HG02678 (cell line): Measurements from ENCODE around the gene ASB4.
"Not testable (repeated sequence)": the region's sequence is repeated elsewhere in the genome, so short reads cannot be mapped to it uniquely, and the experiment has no call there.

Source experiments
- ATAC-seq: cut with Tn5 transposase; IDR thresholded peaks from one replicate; pipeline ENCODE4 v1.9.1; 2021; ENCODE audit warnings: mild to moderate bottlenecking, moderate library complexity; ENCODE audit not compliant: unreplicated experiment

ASB4 gene

DNA sequence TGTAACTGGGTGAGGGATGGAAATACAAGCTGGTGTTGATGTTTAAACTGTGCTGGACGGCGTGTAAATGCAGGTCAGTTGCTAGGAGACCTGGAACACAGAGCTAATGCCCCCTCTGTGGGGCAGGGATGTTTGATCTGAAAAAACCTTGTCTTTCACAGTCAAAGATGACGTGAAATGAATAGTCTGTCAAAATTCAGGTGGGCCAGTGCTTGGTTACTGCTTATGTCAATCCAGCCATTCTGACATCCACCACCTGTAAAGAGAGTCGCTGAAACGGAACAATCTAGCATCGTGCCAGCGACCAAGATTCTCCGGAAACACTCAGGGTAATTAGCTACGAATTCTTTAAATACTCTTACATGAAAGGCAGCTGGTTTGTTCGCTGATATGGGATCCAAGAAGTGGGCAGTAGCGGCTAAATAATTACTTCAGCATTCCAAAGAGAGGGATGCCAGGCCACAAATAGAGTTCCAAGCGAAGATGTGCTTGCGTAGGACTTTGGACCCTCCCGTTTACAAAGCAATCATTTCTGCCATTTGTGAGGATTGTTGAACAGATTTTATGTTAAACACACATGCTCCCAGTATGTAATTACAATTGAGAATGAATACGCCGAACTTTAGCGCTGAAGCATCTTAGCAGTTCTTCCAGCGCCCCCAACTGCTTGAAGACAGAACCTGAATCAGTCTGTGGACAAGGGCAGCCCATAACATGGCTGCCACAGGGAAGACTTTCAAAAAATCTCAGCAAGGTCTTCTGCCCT lies 7.3 kb upstream of the ASB4 start:
- ATAC-seq: no peak

DNA sequence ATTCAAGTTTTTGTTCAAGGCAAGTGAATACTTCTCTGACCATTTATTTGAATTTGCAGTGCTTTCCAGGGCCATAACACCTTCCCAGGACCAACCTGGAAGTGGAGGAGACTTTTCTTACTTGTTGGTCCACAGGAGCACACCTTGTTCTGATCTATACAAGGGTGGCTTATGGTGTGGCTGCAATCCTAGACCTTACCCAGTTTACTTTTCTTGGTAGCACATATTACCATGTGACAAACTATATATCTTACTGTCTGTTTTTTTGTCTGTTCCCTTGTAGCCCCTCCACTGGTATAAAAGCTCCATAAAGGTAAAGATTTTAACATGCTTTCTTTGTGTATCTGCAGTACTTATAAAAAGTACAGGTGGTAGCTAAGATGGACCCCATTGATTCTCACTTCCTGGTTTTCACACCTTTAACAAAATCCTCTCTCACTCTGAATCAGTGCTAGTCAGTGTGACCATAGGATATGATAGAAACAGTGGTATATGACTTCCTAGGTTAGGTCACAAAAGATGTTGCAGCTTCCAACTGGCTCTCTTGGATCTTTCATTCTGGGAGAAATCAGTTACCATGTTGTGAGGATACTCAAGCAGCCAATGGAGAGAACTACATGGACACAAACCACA lies 5.6 kb upstream of the ASB4 start:
- peak; percentile 66 for ATAC-seq

- no peak for ATAC-seq
Observed at GRCh38 chr7:95481271-95482165, 4.2 kb upstream of the ASB4 start.

DNA sequence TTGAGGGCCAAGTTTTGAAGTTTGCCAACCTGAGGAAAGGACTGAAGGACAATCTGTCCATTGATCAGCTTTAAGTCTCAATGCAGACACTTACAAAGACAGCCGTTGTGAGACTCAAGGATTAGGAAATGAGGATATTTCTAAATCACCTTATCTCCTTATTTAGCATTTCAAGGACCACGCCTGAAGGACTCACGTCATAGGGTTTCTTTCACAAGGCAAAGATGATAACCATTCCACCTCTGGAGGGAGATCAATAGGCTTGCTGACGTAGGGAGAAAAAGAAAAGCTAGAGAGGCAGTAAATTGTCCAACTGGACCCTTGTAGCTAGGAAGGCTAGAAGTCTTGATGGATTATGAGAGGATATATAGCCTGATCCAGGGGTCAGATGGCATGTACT lies 3.3 kb upstream of the ASB4 start:
- no peak for ATAC-seq

DNA sequence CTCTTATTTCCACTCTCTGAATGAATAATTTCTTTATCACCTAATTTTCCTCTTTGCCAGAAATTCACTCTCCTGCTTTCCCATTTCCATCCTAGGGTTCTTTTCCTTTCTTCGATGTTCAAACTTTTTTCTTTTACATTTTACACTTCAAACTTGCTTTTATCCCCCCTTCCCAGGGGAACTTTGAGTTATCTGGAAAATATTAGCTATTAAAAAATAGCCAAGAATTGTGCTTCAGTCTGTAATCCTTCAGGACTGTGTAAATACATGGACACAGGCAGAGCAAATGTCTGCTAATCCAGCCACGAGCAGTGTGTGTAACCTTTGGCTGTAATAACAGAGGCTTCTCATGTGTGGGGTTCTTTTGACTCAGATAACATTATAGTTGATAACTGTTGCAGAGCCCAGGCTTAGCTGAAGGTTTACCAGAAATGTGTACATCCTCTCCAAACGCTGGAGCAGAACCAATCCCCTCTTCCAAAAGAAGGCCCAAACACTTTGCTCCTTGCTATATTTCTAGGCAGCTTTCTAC lies 4.6 kb downstream of the ASB4 start:
- no peak for ATAC-seq

- no peak for ATAC-seq
Observed at GRCh38 chr7:95491201-95491600, 5.5 kb downstream of the ASB4 start.

- no peak for ATAC-seq
Observed at GRCh38 chr7:95491634-95492314, 6.0 kb downstream of the ASB4 start.

GRCh38 chr7:95493247-95493646 lies 7.5 kb downstream of the ASB4 start:
- no peak for ATAC-seq

DNA sequence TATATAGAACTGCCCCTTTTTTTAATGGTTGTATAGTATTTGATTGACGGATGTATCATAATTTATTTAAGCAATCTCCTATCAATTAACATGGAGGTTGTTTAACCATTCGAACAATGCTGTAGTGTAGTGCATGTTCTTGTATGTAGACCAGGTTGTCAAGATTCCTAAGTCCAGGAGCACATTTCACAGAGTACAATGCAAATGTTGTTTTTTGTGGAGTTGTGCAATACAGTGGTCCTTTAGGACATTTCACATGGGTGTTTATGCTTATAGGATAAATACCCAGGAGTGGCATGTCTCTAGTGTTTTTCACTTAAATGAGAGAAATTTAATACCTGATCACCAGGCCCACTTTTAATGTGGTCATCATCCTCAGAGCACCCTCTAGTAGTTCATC lies 8.1 kb downstream of the ASB4 start:
- ATAC-seq: no peak

DNA sequence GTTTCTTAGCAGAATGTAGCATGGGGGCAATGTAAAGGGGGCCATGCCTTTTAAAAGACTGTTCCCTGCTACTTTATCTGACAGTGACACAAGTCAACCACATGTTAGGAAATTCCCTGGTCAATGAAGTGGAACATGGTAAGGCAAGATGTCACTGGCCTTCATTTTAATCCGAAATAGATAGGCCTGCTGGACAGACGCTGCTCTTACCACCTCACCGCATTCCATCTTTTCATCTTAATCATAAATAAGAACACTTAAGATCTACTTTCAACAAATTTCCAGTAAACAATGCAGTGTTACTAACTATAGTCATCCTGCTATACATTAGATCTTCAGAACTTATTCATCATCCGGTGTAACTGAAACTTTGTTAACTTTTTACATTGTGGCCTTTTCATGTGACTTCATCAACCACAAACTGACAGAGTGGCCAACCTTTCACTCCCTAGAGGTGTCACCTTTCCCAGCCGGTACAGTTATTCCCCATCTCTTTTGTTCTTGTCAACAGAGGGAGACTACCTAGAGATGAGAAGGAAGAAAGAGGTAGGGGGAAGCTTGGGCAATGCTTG lies 15.6 kb downstream of the ASB4 start:
- peak; percentile 82 for ATAC-seq

DNA sequence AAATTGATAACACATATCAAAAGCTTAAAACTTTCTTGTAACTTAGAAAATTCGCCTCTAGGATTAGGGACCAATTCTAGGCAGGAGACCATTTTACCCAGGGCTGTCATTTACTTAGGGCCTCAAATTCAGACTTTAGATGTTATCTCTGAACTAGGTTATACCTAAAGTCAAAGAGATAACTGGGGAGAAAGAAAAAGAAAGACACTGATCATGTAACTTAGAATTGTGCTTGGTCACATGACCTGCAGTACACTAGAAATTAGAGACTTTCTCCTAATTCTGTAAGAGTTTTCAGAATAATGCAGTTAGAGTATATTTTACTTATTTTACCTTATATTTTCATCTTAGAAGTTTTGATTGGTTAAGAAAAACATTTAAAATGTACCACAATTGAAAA lies 16.7 kb downstream of the ASB4 start:
- ATAC-seq: no peak

DNA sequence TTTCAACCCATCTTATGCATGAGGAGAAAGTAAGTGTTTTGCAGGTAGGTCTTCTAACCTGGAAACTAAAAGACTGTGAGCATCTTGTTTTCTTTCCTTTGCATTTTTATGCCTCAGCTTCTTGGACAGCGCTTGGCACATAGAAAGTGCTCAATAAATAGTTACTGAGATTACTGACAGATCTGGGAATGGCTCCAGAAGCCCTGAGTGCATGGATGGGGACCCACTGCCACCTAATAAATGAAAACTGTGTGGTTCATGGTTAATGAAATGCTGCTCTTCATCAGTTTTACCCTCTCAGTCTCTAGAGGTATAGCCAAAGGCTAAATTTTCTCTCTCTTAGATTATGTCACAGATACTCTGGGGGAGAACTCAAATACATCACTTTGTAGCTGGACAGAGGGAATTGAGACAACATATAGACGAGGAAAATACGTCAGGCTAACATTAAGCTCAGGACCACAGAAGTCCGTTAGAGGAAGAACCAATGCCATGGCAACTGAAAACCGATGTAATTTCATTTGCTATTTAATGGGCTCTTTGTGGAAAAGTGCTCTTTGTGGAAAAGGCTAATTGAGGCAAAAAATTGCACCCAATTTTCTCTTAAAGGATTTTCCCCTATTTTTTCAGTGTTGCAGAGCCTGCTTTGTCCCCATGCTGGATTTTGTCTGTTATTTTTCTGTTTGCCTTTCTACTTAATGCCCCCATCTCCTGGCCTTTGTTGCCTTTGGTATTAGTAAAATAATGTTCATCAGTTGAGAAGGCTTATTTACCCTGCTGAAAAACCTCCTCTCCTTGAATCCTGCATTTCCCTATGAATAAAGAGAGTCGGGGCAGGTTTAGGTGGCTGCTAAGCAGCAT lies 17.8 kb downstream of the ASB4 start:
- no peak for ATAC-seq

GRCh38 chr7:95504132-95504588 lies 18.4 kb downstream of the ASB4 start:
- not testable (repeated sequence) for ATAC-seq

GRCh38 chr7:95508780-95509179 lies 23.0 kb downstream of the ASB4 start:
- ATAC-seq: no peak

GRCh38 chr7:95509199-95509598 lies 23.5 kb downstream of the ASB4 start:
- ATAC-seq: peak; percentile 48

DNA sequence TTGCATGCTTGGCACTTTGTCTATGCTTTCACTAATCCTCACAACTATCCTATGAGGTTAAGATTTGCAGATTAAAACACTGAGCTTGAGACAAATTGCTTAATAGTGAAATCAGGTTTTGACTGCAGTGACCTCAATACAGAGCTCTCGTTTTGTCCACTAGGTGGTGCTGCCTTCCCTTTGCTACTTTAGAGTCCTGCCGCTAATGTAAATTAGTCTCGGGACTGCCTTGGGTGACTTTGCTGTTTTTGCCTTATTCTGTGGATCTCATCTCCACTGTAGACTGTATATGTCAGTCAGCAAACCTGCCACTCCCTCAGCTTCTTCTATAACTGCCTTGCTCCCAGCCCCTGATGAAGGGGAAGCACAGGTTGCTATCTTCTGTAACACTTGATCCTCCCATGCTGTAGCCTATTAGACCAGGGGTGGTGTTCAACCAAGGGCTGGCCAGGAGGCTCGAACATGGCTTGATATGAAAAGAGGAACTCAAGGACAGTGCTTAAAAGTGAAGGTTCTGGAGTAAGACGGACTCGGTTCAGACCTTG lies 26.0 kb downstream of the ASB4 start:
- peak; percentile 88 for ATAC-seq

DNA sequence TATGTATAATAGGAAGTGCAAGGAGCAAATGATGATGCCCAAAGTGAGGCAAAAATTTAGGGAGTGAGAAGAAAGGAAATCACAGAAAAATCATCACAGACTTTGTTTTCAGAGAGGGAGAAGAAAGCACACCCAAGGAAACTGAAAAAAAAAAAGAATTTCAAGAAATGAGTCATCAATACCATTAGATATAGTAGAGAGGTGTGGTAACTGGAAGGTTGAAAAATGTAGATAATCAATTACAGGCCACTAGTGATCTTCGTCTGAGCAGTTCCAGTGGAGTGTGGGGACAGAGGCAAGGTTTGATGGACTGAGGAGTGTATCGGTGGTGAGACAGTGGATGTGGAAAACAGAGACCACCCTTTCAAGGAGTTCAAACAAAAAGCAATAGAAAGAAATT lies 31.7 kb downstream of the ASB4 start:
- ATAC-seq: peak; percentile 80

DNA sequence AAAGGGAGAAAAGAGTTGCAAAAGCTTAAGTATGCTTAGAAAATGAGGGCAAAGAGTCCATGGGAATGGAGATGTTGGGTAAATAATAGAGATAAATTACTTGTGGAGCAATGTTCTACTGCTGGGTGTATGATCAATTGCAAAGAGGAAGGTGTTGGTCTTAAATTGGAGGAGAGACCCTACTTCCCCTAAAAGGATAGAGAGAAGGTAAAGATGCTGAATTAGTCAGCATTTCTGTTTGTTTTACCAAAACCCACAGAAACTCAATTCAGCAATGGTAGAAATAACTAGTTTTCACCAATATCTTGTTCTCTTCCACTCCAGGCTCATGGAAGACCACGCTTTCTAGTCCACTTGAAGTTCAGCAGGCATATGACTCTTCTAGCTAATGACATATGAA lies 32.1 kb downstream of the ASB4 start:
- peak; percentile 34 for ATAC-seq

GRCh38 chr7:95520136-95520535 lies 34.4 kb downstream of the ASB4 start:
- no peak for ATAC-seq
